GM21381 (cell line): Measurements from ENCODE around the gene MLLT1.

ENCODE experiments used
- ATAC-seq: cut with Tn5 transposase; IDR thresholded peaks from one replicate; pipeline ENCODE4 v1.9.1; 2021; ENCODE audit warnings: mild to moderate bottlenecking, moderate library complexity; ENCODE audit not compliant: unreplicated experiment

Gene MLLT1

GRCh38 chr19:6172074-6172863 is 107.5 kb downstream of the MLLT1 start:
- no peak for ATAC-seq

- no peak for ATAC-seq
Observed at GRCh38 chr19:6167115-6167514, 112.7 kb downstream of the MLLT1 start.

- no peak for ATAC-seq
Observed at GRCh38 chr19:6164906-6165531, 114.8 kb downstream of the MLLT1 start.

- ATAC-seq, result no peak
Observed at GRCh38 chr19:6161271-6161850, 118.4 kb downstream of the MLLT1 start.
